ENCODE data around the gene PRKG1.

The PRKG1 gene

DNA sequence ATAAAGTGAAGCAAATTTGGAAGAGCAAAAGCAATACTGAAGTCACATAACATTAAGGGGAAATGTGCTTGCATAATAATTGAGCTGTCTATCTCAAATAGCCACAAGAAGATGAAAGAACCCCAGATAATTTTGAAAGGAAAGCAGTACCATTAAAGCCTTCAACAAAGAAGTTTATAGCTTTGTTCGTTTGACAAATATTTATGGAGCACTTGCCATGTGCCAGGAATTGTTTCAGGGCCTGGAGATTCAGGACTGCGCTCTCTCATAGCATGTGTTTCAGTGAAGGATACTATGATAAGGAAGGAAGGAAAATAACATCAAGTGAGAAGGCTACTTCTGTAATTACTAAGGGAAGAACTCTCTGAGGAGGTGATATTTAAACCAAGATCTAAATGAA, 837.4 kb downstream of the PRKG1 start:
- no peak for DNase-seq

DNA sequence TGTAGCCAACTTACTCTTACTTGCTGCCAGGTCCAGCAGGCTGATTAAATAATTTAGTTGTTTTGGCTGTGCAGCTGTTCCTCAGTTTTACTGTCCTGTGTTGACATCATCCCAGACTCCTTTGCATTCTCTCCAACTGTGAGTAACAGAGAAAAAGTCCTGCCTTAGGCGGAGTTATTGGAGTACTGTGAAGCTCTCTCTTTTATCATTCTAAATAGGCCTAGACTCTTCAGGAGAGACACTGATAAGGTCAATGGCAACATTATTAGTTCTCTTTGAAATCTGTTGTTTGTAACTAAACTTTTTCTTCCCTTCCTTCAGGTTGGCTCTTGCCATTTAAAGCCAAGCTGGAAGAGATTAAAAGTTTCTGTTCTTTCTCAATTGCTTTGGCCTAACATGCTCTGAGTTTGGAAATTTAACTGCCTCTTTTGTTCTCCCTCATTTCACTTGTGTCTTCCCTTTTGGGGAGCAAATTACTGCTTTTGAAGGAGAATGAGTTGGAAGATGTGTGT, 840.8 kb downstream of the PRKG1 start:
- no peak for DNase-seq

DNA sequence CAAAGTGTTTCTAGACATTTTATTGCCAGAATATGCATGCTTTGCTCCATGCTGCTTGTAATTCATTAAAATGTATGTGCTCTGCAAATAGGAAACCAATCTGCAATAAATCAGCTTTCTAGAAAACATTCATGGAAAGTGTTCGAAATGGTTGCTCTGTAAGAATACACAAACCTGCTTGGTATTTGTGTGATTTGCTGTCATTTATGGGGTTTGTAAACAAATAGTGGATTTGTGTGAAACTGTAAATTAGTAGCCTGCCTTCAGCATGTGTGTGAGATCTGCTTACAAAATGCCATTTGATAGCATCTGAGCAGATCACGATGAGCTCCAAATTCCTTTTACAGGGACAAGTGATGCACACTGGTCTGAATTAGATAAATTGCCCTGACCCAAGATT, 844.2 kb downstream of the PRKG1 start:
- no peak for DNase-seq

DNA sequence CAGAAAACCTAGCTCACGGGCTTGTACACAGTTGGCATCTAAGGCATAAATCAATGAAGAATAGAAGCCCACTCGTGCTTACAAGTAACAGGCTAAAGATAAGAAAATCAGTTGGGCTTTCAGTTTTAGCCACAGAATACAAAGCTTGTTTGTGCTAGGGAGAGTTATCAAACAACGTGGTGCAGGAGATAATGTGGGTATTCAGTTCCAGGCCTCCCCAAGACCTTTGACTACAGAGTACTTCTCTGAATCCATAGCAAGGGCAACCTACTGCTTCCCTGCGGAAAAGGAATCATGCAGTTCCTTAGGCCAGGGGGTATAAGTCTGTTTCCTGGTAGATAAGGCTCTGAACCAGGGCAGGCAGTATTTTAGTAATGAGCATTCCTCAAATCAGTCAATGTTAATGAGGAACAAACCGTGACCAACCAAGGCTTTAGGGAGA, 844.6 kb downstream of the PRKG1 start:
- DNase-seq: no peak

DNA sequence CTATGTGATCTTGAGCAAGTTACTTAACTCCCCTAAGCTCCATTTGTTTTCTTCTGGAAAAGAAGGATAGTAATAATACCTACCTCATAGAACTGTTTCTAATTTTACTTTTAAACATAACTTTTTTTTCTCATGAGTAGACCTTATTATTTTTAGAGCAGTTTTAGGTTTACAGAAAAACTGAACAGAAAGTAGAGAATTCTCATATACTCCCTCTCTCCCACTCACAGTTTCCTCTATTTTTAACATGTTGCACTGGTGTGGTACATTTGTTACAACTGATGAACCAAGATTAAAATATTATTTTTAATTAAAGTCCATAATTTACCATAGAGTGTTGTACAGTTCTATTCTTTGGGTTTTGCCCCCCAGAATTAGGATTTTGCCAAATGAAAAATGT, 846.4 kb downstream of the PRKG1 start:
- no peak for DNase-seq

DNA sequence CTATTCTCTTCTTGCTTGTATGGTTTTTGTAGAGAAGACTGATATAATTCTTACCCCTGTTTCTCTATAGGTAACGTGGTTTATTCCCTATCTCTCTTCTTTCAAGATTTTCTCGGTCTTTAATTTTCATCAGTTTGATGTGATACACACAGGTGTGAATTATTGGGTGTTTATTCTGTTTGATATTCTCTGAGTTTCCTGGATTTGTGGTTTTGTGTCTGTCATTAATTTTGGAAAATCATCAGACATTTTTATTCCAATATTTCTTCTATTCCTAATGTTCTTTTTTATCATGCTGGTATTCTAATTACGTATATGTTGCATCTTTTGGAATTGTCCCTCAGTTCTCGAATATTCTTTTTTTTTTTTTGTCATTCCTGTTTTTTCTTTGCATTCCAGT, 850.1 kb downstream of the PRKG1 start:
- DNase-seq: no peak

DNA sequence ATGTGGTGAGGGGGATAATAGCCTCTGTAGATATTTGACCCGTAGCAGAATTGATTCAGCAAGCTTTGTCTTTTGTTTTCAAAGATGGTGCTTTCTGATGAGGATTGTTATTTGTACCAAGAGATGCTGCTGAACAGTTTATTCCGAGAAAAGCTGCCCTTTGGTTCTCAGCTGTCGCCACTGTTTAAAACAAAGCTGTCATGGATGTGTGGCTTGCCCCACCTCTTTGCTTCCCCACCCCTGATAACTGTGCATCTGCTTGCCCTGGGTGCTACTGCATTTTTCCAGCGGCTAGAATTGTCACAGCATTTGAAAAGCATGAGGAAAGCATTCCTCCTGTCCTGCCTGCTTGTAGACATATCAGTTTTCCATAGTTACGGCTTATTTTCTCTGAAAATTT, 852.0 kb downstream of the PRKG1 start:
- DNase-seq: no peak

DNA sequence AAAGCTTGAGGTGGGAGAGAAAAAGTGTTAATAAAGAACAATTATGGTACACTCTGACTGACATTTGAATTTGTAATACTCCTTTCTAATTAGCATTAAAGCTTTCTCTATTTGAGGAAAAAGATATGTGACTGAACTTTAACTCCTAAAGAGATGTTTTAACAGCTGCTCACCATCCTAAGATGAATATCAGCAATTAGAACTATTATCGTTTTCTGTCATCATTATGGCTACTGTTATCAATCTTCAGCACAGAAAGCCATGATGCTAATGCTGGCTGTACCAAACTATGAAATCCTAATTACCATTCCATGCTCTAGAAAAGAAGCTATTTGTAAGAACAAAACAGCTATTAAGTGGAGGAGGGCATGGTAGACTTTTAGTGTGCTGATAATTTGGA, 853.9 kb downstream of the PRKG1 start:
- no peak for DNase-seq

DNA sequence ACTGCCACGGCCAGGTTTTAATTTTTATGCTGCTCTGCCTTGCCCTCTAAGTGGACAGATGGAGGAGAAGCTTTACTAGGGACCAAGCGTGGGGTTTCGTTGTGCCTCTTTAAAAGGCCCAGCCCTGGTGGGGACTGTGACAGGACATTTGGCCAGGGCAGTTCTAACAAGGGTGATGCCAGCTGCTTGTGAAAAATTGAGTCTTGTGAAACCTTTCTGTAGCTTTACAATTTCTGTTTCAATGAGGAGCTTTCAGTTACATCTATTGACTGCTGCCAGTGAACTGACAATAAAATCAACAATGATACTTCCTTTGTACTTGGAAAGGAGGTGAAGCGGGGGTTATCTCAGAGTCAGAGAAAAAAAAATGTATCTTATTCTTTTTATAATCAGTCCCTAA, 858.2 kb downstream of the PRKG1 start:
- DNase-seq: no peak

DNA sequence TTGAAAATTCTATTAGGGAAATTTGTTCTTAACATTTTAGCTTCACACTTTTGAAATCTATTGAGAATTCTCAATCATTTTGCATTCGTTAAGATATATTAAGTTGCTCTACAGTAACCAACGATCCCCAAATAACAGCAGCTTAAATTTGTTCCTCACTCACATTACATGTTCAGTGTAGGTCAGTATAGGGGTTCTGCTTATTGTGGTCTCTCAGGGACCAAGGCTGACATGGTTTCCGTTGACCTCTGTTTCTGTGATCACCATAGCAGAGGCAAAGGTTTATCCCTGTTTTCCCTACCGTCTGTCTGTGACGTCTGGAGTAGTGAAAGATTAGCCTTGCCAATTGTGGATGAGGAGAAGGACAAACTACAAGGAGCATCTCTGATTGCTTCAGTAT, 860.1 kb downstream of the PRKG1 start:
- DNase-seq: no peak

DNA sequence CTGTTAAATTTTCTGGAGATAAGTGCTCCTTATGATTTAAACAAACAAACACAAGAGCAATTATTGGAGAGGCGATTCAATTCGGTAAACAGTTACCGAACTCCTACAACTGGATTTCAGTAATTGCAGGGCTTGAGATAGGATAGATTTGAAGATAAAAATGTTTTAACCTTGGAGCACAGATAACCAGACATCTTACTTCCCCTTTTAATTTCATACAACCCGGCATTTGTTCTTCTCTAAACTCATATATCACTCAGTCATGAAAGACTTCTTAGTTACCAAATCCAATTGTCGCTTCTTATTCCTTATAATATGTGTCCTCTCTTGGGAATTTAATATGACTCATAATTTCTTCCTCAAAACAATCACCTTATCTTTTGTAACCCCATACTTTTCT, 861.1 kb downstream of the PRKG1 start:
- no peak for DNase-seq

DNA sequence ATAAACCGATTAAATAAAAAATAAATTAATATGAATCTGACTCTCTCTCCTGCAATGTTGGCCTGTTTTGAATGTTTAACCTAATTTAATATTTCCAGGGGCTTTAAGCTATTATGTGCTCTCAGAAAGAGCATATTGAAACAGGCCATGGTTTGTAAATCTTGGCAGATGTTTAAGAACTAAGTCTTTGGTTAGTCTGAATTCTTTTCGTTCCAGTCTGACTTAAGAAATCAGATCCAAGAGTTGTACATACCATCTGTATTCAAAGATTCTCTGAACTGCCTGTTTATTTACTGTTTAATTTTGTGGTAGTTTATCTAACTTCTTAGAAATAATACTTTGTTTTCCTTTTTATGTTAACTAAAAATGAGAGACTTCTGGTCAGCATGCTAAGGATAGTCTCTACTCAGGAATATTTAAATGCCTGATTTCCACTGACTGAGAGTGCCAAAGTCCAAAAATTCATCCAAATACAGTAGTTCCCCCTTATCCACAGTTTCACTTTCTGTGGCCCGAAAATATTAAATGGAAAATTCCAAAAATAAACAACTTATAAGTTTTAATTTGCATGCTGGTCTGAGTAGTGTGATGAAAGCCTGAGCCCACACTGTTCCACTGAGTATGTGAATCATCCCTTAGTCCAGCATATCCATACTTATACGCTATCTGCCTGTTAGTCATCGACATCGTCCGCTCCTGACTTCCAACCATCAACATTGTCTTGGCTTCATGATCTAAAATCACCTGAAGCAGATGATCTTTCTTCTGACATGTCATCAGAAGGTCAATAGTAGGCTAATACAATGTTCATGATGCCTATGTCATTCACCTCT, 863.2 kb downstream of the PRKG1 start:
- DNase-seq: no peak

DNA sequence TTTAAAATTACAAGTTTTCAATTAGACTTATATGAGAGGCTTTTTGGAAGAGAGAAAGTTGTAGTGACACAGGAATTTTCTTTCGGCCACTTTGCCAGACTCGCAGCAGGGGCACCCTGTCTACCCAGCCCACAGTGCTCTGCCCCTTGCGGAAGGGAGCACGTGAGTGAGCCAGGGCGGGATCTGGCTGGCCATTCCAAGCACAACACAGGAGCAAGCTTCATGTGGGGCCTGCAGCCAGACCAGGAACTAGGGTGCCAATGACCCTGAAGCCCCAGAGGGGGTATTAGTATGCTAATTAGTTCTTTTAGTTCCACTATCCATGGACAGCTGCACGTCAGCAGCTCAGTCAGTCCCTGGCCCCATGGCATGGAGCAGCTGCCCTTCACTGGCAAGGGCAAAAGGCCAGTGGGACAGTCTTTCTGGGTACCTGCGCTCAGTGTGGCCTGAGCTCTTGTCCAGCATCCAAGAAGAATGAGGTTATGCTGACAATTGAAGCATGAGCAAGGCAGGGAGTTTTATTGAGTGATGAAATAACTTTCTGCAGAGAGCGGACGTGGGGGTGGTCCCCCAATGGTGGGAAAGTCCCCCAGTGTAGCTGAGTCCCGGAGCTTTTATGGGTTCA, 876.2 kb downstream of the PRKG1 start:
- DNase-seq: no peak

DNA sequence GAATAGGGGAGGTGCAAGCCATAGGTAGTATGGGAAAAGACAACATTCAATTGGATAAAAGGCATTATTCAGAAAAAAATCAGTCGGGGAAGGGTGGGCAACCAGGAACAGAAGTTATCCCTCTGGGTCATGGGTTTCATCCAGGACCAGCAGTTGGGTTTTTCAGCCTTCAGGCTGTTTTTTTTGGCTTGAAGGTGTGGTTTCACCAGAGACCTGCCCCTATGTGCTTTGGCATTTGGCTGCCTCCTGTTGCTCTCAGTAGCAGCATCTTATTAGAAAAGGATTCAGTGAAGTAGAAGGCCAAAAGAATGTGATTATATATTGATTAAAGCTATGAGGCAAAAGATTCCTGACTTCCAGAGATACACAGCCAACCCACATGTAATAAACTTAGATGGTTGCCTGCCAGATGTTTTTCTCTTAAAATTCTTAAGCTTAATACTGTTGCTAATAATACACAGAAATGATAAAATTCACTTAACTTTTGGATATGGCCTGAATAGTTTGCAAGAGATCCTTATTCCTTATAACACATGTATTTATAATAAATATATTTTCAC, 876.8 kb downstream of the PRKG1 start:
- no peak for DNase-seq

DNA sequence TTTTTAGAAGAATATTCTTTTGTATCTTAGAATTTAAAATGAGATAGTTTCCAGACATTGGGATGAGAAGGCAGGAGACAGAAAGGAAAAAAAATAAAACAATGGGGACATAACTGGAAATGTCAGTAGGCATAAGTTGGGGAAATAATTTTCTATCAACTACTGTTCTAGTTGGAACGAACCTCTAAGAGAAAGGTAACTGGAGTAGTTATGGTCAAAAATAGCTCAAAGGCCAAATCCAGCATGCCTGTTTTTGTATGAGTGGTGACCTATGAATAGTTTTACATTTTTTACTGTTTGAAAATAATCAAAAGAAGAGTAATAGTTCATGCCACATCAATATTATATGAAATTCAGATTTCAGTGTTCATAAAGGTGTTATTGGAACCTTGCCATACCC, 877.3 kb downstream of the PRKG1 start:
- no peak for DNase-seq

DNA sequence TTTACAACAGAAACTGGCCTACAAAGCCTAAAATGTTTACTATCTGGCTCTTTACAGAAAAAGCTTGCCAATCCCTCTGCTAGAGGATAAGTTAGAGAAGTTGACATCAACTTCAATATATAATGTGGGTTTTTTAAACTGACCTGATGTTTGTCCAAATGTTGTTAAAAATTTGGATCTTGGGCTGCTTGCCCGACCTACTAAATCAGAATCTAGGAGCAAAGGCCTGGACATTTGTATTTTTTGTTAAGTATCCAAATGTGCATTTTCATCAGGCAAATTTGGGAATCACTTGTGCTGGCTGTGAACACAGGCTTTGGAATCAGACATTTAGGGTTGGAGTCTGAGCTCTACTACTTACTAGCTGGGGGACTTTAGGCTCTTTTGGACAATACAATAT, 877.8 kb downstream of the PRKG1 start:
- no peak for DNase-seq

DNA sequence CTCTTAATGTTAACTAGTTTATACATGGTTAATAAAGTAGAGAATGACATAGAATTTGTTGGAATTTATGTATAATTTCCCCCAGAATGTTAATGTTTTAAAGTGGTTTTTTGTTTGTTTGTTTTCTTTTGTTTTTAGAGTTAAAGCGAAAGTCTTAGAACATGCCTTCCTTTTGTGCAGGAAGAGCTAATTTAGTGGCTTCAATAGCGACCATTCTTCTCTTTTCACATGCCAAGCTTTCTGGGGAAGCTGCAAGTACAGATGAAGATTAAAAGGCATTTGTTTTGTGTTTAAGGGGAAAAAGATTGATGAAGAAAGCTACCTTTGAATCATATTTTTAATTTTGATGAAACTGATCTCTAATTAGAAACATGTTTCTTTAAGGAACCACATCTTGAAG, 881.4 kb downstream of the PRKG1 start:
- DNase-seq: no peak

DNA sequence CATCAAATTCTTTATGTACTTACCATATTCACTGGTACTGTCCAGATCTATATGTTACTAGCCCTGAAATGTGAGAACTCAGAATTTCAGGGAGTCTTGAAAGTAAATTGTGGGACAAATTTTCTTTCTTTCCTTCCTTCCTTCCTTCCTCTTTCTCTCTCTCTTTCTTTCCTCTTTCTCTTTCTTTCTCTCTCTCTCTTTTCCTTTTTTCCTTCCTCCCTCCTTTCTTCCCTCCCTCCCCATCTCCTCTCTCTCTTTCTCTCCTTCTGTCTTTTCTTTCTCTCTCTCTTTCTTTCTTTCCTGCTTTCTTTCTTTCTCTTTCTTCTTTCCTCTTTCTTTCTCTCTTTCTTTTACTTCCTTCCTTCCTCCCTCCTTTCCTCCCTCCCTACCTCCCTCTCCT, 882.5 kb downstream of the PRKG1 start:
- DNase-seq: no peak

DNA sequence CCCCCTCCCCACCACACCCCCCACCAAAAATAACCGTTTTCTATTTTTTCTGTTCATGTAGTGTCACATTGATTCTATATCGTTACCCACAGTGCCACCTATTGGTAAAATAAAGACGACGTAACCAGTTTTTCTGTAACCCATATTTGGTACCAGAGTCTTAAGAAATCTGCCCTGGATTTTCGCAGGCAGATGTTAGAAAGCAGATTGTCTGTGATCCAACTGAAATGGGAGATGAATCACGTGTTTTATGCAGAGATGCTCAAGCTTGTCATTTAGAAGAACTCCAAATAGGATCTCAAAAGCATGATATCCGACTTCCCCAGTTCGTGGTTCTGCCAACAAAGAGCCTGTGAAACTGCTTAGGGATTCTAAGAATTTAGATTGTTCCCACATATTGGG, 886.2 kb downstream of the PRKG1 start:
- no peak for DNase-seq

DNA sequence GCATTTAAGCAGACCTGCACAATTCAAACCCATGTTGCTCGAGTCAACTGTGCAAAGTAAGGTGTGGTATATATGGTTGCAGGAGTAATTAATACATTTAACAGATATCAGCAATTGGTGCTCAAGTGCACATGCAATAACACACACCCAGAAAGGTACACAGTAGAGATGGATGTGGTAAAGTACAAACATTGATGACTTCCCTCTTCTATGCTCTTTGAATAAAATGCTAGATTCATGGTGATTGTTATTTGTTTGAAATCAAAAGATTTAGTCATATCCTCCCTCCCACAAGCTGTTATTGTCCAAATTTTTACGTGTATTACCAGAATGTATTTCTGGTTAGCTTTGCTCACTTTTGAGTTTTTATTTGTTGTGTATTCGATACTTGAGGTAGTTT, 887.1 kb downstream of the PRKG1 start:
- DNase-seq: no peak

DNA sequence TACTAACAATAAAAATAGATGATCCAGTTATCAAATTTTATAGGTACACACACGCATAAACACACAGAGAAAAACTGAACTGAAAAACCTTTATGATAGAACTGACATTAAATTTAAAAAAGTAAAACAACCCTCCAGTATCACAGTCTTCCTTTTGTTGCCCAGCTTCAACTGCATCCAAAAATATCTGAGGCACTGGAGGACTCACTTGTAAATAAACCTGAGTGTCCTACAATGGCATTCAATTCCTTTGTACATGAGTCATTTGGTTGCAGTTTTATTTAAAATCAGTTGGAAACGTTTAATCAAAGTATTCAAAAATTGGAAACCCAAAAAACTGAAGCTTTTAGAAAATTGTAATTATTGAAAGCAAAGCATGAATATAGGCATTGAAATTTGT, 890.3 kb downstream of the PRKG1 start:
- DNase-seq: no peak

DNA sequence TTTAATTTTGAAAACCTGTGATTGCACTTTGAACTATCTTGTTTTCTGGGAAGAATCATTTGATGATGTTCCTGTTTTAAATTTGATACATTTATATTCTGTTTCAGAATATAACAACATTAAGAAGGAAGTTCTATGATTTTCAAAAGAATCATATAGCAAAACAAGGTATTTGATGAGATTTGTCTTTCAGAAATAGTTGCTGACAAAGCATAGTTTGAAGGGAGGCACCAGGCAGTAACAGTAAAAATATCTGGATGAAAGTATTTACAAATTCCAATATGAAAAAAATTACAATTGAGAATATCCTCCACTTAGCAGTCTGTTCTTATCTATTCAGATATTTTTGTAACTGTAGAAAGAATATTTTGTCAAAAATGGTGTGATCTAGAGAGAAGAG, 891.2 kb downstream of the PRKG1 start:
- no peak for DNase-seq

DNA sequence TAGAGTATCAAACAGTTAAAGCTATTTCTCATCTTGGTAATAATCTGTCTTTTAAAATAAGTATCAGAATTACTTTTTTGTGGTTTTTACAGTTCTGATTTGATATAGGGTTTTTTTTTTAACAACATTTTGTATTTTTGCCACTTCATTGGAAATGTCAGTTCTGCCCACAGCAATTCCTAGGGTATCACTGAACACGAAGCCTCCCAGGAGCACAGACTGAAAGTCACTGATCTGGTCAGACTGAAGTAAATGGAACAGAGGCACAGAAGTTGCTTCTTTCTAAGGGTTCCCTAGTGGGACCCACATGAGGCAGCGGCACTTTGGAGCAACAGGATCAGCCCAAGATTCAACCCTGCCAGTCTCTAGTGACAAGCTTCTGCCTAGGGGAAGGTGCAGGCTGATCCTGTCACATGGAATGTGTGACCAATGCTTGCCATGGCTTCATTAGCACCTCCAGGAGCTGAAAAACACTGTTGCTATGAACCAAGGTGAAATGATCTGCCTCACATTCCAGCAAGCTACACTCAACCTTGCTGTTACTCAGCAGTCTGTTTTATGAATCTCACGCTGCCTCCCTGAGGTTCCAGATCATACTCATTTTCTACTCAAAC, 898.6 kb downstream of the PRKG1 start:
- DNase-seq: no peak

DNA sequence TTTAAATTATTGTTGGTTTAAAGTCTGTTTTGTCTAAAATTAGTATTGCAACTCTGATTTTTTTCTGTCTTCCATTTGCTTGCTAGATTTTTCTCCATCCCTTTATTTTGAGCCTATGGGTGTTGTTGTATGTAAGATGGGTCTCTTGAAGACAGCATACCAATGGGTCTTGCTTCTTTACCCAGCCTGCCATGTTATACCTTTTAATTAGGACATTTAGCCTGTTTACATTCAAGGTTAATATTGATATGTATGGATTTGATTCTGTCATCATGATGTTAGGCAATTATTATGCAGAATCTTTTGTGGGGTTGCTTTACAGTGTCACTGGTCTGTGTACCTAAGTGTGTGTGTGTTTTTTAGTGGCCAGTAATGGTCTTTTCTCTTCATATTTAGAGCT, 906.5 kb downstream of the PRKG1 start:
- no peak for DNase-seq

All from activated naive CD4-positive, alpha-beta T cell (primary cell).